ENCODE results near the gene PANX2.
"Not testable (repeated sequence)": the region's sequence is repeated elsewhere in the genome, so short reads cannot be mapped to it uniquely, and the experiment has no call there.

The PANX2 gene

GRCh38 chr22:50147258-50148165, 23.0 kb upstream of the PANX2 start:
- in situ Hi-C loops (cut with MboI; ENCODE audit: low sequenced_read_pairs), result not testable (repeated sequence)

GRCh38 chr22:50148166-50148500, 22.4 kb upstream of the PANX2 start:
- in situ Hi-C loops (cut with MboI; ENCODE audit: low sequenced_read_pairs), result no loop called here

- in situ Hi-C loops (cut with MboI; ENCODE audit: low sequenced_read_pairs), result no loop called here
Observed at GRCh38 chr22:50148991-50149721, 21.4 kb upstream of the PANX2 start.

- in situ Hi-C loops (cut with MboI; ENCODE audit: low sequenced_read_pairs), result no loop called here
Observed at GRCh38 chr22:50150161-50151129, 20.1 kb upstream of the PANX2 start.

- in situ Hi-C loops (cut with MboI; ENCODE audit: low sequenced_read_pairs), result no loop called here
Observed at GRCh38 chr22:50151571-50152537, 18.7 kb upstream of the PANX2 start.

GRCh38 chr22:50153056-50153755, 17.3 kb upstream of the PANX2 start:
- in situ Hi-C loops (cut with MboI; ENCODE audit: low sequenced_read_pairs), result no loop called here

GRCh38 chr22:50153756-50154140, 16.8 kb upstream of the PANX2 start:
- in situ Hi-C loops (cut with MboI; ENCODE audit: low sequenced_read_pairs), result no loop called here

- in situ Hi-C loops (cut with MboI; ENCODE audit: low sequenced_read_pairs), result no loop called here
Observed at GRCh38 chr22:50157709-50158375, 12.7 kb upstream of the PANX2 start.

GRCh38 chr22:50160947-50161346, 9.6 kb upstream of the PANX2 start:
- in situ Hi-C loops (cut with MboI; ENCODE audit: low sequenced_read_pairs), result no loop called here

GRCh38 chr22:50161508-50162390, 8.8 kb upstream of the PANX2 start:
- in situ Hi-C loops (cut with MboI; ENCODE audit: low sequenced_read_pairs), result no loop called here

- in situ Hi-C loops (cut with MboI; ENCODE audit: low sequenced_read_pairs), result no loop called here
Observed at GRCh38 chr22:50162391-50162956, 8.1 kb upstream of the PANX2 start.

- in situ Hi-C loops (cut with MboI; ENCODE audit: low sequenced_read_pairs), result no loop called here
Observed at GRCh38 chr22:50165436-50166123, 5.0 kb upstream of the PANX2 start.

- in situ Hi-C loops (cut with MboI; ENCODE audit: low sequenced_read_pairs), result no loop called here
Observed at GRCh38 chr22:50167689-50168489, 2.6 kb upstream of the PANX2 start.

- in situ Hi-C loops (cut with MboI; ENCODE audit: low sequenced_read_pairs), result not testable (repeated sequence)
Observed at GRCh38 chr22:50168490-50169180, 1.9 kb upstream of the PANX2 start.

- in situ Hi-C loops (cut with MboI; ENCODE audit: low sequenced_read_pairs), result no loop called here
Observed at GRCh38 chr22:50169181-50169759, 1.3 kb upstream of the PANX2 start.
